ENCODE results near the gene NDOR1.

GRCh38 chr9:137218754-137219271 is 13.3 kb downstream of the NDOR1 start:
- TF ChIP-seq CTCF (IDR thresholded peaks at IDR 0.05; ENCODE audit: poor library complexity) (no peak), EZH2phosphoT487 (IDR thresholded peaks at IDR 0.05; ENCODE audit: low read depth, severe bottlenecking, unreplicated experiment) (no peak)

Data from hepatocyte (in vitro differentiated cells).